CD4-positive, alpha-beta T cell treated with Interferon gamma for 1 hour (primary cell): ENCODE measurements around the gene TMEM38B.
"Not testable (repeated sequence)": the region's sequence is repeated elsewhere in the genome, so short reads cannot be mapped to it uniquely, and the experiment has no call there.

ENCODE experiments used
- DNase-seq: peaks from one replicate; pipeline ENCODE4 v3.0.0-alpha.2; 2020

The TMEM38B gene

DNA sequence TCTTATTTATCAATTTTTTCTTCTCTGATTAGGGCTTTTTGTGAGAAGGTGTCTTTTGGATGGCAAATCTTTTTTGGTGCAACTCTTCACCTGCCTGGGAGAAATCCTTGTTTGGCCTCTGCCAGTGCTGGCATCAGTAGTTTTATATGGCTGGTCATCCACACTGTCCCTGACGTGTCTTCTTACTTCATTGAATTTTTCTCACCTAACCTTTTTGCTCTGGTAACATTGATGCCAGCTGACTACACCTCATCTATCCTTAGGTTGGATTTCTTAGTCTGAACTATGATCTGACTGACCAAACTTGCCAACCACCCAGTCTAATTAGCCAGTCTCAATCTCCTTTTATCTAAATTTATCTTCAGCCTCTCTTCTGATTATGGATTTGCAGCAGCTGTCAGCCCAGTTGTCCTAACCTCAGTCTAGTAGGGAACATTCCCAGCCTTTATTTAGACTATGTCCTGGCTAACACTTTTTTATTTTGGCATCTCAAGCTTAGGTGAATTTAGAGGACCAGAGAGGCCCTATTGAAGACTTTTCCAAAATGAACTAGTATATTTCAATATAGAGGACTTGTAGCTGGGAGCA, 10.6 kb upstream of the TMEM38B start:
- DNase-seq, result no peak

DNA sequence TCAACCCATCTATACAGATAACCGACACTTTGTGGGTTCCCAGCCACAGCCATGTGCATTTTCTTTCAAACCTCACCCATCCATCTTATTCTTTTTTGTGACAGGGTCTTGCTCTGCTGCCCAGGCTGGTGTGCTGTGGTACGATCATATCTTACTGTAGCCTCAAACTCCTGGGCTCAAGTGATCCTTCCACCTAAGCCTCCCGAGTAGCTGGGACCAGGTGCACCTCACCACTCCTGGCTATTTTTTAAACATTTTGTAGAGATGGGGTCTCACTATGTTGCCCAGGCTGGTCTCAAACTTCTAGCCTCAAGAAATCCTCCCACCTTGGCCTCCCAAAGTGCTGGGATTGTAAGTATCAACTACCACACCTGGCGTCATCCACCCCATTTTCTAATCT, 7.4 kb upstream of the TMEM38B start:
- DNase-seq, result no peak

DNA sequence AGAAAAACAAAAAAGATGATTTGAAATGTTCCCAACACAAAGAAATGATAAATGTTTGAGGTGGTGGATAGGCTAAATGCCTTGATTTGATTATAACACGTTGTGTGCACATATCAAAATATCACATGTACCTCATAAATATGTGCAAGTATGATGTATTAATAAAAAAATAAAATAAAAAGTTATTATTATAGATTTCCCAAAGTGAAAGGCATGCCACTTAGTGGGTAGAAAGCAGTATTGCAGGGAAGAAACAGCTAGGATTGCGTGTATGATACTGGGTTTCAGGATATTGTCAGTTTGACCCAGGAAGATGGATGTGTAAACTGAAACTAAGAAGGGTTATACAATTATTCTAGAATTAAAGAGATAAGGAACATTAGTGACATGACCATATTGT, 3.6 kb upstream of the TMEM38B start:
- DNase-seq, result no peak

DNA sequence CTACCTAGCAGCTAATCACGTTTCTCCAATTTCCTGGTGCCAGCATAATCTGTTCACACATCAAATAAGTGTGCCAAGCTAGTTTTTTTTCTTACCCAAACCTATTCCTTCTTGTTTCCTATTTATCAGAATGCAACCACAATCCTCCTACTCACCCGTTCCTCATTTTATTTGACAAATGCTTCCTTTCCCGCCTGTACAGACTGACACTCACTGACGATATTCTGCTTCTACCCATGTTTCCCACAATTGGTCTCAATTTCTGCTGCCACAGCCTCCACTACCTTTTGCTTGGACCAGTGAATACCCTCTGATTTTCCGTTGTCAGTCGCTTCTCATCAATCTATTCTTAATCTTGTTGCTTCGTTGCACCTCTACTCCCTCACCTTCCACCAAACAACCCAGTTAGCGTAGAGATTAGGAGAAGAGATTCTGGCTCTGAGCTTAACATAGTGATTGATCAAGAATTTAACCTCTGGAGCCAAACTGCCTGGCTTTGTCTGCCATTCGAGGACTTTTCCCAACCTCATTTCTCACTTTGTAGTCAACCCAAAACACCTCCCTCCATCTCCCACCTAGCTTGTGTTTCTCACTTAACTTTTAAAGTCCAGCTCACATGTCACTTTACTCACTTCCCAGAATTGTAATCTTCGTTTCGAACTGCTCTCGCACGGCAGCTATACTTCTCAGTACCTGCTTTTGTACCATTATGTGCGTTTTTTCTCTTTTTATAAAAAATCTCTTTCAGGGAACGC, 729 bp upstream of the TMEM38B start:
- DNase-seq, result no peak

DNA sequence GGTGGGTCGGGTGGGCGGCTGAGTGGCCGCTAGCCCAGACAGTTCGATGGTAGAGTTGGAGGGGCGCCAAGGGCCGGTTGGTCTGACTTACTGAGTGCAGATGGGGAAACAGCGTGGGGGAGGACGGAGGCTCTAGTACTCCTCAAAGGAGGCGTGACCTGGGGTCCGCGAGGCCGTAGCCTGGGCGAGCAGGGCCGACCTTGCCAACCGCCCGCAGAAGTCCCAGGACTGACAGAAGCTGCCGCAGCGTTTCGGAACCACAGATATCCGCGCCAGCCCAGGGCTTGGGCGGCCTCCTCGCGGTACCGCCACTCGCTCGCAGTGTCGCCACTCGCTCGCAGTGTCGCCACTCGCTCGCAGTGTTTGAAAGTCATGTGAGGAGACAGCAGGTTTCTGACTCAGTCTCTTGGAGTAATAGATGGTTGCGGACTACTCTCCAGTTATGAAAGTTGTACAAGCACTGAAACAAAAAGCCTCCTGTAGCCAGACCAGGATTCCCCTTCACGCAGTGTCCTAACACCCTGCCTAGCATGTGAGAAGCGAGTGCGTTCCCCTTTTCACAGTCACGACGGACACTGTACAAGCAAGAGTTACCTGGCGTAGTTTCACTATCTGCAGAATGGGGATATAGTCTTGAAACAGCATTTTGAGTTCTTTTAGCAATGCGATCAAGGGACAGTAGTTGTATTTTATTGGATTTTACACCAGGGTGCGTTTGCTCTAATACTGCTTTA, 674 bp downstream of the TMEM38B start:
- DNase-seq, result peak; percentile 54

DNA sequence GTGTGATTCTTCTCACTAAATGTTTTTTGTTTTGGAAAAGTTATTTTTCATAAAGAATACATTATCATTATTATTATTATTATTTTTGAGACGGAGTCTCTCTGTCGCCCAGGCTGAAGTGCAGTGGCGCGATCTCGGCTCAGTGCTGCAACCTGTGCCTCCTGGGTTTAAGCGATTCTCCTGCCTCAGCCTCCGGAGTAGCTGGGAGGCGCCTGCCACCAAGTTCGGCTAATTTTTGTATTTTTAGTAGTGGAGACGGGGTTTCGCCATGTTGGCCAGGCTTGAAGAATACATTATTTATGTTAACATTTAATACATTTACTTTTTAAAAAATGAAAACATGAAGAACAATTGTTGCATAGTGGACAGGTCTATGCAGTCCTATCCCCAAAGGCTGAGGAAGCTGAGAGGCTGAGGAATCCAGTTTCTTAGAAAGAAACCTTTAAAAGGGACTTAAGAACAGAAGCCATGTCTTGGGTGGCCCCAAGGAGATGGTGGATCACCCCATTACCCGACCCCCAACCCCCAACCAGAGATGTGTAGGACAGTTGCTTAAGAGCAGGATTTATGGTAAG, 2.0 kb downstream of the TMEM38B start:
- DNase-seq, result no peak

DNA sequence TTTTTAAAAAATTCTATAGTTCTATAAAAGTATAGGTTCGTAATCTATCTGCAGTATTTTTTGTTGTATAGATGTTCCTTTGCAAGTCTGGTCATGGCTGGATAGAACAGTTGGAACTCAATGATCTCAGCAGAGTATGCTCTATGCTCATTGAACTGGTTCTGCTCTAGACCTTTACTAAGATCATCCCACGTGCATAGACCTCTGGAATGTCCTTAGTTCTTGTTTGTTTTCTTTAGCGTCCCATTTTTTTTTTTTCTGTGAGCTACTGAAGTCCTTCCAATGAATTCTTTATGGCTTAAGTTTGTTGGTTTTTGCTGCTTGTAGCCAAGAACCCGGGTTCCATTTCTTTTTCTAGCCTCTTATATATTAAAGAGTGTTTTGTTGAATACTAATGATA, 3.5 kb downstream of the TMEM38B start:
- DNase-seq, result no peak

DNA sequence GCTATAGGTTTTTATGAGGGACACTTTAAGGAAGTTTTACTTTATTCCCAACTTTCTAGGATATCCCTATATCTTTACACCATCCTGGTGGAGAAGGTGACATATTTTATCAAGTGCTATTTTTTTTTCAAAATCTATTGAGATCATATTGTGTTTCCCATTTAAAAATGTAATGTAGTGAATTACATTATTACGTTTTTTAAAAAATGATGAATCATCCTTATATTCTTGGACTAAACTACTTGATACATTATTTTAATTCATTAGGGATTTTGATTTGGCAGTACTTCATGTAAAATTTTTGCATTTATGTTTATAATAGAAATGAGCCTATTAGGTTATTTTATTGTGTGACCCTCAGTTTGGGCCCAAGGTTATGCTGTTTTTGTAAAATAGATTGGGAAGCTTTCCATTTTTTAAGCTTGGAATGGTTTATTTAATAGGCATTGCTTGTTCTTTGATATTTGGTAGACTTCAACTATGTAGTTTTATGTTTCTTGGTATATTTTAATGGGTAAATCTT, 4.1 kb downstream of the TMEM38B start:
- no peak for DNase-seq

DNA sequence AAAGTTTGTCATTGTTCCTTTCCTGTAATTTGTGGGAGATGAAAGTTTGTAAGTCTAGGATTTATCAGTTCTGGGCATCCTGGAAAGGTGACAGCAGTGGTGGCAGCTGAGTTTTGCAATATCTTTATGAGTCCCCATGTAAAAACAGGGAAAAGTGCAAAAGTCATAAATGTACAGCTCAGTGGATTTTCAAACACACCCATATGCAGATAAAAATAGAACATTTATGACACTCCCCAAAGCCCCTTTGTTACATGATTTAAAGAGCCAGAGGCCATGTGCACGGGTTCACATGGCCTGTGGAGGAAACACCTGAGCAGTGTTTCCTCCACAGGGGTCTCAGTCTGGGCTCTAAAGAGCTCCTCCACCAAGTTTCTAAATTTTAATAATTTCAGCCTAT, 6.3 kb downstream of the TMEM38B start:
- no peak for DNase-seq

DNA sequence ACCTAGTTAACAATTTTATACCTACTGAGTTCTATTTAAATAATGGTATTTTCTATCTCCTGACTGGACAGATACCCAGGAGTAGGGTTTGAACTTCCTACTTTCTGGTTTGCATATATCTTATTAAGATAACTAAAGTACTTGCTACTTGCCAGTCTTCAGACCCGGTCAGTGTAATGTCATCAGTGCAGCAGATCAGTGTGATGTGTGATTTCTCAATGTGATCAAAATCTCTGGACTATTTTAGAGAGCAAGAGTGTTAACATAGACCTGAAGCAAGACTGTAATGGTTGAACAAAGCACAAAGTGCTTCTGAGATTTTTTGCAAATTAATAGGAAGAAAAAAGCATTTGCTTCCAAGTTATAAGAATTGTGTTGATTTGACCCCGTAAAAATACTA, 6.8 kb downstream of the TMEM38B start:
- DNase-seq, result no peak

DNA sequence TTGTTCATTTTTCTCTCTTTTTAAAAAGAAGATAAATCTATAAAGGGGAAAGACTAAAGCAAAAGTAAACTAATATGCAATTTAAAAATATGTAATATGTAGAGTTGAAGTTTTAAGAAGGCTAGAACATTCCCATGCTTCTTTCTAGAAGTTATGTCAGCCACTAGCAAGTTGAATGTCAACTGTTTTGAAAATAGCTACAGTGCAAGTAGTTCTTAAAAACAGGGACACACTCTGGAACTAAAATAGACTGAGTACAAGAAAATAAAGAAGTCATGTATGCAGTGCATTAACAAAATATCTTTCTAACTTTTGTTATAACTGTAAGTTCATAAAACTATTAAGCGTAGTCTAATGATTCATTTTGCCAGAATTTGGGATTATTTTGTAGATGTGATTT, 7.9 kb downstream of the TMEM38B start:
- DNase-seq, result no peak

DNA sequence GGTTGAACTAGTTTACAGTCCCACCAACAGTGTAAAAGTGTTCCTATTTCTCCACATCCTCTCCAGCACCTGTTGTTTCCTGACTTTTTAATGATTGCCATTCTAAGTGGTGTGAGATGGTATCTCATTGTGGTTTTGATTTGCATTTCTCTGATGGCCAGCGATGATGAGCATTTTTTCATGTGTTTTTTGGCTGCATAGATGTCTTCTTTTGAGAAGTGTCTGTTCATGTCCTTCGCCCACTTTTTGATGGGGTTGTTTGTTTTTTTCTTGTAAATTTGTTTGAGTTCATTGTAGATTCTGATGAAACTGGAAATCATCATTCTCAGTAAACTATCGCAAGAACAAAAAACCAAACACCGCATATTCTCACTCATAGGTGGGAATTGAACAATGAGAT, 9.3 kb downstream of the TMEM38B start:
- not testable (repeated sequence) for DNase-seq

DNA sequence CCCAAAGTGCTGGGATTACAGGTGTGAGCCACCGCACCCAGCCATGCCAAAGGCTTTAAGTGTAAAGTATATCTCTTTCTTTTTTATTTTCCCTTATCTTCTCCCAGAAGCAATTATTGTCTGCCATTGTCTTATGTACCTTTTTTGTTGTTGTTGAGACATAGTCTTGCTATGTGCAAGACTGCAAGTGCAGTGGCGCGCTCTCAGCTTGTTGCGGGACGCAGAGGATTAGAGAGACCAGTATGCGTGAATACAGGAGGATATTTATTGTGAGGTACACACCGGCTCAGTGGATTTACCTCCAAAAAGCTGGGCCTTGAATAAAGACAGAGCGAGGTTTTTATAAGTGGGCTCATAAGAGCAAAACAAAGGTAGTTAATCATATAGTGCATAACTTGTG, 11.8 kb downstream of the TMEM38B start:
- DNase-seq, result no peak

DNA sequence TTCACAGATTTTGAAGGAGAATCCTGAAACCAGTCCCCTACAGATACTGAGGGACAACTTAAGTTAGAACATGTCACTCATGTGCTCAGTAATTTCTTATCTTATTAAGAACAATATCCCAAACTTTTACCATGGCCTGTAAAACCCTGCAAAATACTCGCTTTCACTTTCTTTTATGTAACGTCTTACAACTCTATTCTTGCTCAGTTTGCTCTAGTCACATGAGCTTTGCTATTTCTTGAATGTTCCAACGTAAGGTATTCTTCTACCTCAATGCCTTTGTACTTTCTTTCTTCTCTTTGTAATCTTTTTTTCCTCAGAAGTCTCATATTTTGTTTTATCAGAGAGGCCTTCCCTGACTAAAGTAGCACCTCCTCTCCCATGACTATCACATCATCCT, 14.1 kb downstream of the TMEM38B start:
- DNase-seq, result no peak

DNA sequence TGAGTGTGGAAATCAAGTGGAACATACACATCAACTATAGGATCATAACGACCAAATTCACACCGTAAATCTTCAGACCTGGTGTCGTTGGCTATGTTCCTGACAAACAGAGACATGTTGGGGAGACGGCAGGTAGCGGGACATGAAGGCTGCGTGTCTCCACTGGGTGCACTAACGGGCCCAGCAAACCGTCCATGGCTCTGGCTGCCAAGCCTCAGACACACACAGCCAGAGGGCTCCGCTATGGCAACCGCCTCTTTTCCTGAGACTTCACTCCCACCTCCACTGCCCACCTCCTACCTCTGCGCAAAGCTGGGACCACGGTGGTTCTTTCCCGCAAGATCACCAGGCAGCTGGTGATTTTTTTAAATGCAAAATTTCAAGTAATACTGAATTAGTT, 16.3 kb downstream of the TMEM38B start:
- DNase-seq, result no peak

DNA sequence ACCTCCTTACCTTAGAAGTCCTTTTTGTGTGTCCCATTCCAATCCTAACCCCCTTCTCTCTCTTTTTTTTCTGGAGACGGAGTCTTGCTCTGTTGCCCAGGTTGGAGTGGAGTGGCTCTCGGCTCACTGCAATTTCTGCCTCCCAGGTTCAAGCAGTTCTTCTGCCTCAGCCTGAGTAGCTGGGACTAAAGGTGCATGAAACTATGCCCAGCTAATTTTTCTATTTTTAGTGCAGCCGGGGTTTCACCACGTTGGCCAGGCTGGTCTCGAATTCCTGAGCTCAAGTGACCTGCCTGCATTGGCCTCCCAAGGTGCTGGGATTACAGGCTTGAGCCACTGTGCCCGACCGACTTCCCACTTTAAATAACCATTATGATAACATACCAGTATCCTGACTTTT, 17.5 kb downstream of the TMEM38B start:
- no peak for DNase-seq

DNA sequence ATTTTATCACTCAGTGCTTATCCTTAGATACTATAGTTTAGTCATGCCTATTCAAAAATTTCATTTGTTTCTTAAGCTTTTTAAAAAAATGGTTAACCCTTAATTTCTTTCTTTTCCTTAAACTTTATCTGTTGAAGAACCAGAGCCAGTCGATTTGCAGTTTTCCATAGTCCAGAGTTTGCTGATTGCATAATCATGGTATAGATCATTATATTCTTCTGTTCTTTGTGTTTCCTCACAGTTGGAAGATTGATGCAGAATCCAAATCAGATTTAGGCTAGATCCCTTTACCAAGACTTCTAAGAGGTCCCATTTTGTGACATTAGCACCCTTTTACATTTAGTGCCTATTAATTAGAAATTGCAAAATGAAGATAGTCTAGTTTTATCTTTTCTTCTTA, 18.0 kb downstream of the TMEM38B start:
- no peak for DNase-seq

DNA sequence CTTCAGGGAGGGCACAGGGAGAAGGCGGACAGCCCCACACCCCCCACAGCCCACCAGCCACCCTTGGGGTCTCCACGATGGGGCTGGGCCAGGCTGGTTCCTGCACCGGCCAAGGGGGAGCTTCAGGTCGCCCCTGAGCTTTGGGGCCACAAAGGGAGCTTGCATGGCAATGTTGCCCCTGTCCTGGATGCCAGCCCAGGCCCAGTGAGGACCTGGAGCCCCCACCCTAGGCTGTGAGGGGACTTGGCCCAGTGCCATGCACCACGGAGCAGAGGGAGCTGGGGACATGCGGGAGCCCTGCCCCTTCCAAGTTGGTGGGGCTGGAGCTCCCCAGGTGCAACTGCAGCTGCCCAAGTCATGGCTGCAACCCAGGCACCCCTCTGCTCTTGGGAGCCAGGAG, 18.4 kb downstream of the TMEM38B start:
- no peak for DNase-seq

DNA sequence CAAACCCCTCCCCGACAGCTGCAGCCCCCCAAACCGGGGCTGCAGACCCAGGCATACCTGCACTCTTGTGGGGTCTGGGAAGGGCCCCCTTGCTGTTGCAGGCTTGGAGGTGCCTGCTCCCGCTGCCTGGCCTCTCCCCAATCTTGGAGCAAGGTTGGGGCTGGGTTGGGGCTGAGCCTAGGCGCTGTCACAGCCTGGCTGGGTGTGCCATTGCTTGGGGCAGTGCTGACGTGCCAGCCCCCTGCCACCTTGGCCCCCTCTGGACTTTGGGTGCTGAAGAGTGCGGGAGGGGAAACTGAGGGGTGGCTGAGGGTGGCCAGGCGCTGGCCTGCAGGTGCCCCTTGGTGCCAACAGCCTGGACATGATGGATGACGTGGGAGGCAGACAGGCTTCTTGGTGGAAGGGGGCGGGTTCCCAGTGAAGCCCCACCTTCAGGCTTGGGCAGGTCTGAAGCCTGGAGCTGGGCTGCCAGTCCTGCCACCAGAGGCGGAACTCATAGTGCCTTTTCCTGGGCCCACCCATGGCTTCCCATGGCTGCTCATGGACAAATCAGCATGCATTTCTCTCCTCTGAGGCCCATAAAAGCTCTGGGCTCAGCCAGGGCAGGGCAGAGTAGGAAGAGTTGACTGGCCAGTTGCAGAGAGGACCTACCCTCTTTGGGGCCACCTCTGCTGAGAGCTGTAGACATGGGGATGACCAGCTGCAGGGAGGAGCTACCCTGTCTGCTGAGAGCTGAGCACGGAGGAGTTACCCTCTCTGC, 19.1 kb downstream of the TMEM38B start:
- no peak for DNase-seq

DNA sequence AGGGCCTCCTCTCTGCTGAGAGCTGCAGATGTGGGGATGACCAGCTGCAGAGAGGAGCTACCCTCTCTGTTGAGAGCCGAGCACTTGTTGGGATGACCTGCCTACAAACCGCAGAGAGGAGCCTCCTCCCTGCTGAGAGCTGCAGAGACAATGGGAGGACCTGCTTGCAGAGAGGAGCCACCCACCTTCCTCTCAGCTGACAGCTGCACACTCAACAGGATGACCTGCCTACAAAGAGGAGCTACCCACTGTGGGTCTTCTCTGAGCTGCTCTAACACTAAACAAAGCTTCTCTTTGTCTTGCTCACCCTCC, 19.6 kb downstream of the TMEM38B start:
- DNase-seq, result no peak

DNA sequence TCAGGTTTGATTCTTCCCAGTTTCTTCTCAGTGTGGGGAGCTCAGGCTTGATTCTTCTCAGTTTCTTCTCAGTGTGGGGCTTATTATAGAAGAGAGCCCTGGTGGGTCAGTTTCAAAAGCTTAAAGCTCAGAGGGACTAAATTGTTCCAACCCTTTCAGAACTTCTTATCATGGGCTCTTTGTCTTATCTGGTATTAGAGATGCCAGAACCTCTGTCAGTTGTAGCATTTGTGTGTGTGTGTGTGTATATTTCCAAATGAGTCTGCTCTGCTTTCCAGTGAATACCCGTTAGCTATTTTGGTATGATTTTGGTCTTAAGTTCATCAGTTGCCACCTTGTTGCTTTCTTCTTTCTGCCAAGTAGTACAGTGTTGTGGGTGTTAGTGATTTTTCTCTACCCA, 21.8 kb downstream of the TMEM38B start:
- no peak for DNase-seq

DNA sequence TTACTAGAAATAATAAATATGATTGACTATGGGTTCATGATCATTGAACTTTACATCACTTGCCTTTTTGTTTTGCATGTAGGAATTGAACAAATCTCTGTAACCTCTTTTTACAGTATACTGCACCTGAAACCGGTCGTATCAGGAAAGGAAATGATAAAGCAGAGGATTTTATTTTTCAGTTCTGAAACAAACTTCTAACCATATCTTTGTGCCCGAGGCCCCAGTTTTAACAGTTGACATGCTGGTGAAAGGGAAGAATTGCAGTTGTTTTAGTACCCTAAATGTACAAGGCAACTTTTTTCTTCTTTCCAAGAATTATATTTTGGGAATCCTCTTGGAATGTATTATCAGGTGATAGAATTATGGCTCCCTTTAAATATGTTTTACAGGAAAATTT, 27.8 kb downstream of the TMEM38B start:
- no peak for DNase-seq

DNA sequence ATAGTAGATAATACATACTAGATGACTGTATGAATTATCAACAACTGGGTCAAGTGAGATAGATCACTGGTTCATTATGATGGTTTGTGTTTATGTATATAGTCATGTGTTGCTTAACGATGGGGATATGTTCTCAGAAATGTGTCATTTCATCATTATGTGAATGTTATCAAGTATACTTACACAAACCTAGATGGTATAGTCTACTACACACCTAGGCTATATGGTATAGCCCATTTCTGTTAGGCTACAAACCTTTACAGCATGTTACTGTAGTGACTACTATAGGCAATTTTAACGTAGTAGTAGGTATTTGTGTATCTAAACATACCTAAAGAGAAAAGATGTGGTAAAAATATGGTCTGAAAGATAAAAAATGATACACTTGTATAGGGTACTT, 31.0 kb downstream of the TMEM38B start:
- no peak for DNase-seq
